ENCODE results near the gene IGFBP4. TPM values are rescaled to one million over a fixed set of nuclear protein-coding genes. Genes with fewer than 3 reads are reported as not detected.

Gene IGFBP4
- total and polyA plus RNA-seq, 11 donors: 103 to 342 (median 133) TPM

DNA sequence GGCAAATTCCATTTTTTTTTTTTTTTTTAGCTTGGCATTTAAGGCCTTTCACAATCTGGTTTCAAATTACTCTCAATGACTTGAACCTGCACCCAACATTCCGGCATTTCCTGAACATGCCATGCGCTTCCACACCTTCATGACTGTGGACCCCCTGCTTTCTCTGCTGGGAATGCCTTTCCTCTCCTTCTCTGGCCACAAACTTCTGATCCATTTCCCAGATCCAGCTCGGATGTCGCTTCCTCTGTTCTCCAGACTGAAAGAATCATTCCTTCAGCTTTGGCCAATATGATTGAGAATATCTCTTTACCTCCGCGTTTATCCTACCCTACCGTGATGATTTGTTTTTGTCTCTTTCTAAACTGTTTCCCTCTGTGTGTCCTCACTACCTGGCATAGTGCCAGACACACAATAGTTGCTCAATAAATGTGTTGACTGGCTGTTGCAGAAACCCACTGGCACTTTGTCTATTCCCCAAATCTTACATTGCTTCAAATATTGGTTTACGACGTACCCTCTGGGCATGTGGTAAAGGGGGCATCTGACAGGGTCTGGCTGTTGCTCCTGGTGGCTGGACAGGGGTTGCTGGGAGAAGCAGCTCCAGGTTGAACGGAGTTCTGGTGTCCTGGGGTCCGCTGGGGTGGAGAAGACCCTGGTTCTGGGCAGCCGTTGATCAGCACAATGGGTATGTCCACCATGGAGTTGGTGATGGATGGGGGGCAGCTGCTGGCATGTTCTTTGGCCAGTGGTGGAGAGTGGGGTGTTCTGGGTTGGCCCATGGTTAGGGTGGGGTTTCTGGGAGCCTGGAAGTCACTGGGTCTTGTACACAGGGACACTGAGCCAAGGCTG is 43.5 kb downstream of the IGFBP4 start:
- peak in 1 of 5 donors; percentile 54 for DNase-seq
- Histone ChIP-seq H3K27ac (peak overlapping the region in 5 of 12 donors; percentile 28 to 82 (median 41)), H3K36me3 (no peaks in the 10 kb centered on the region), H3K27me3 (no peaks in the 10 kb centered on the region), H3K9me3 (no peaks in the 10 kb centered on the region), H3K4me3 (no peak overlapping the region), H3K4me1 (peaks cover 0 to 32% (median 0%) of the 10 kb centered on the region in 12 donors)
- WGBS, 4 donors: 85 to 90% (median 88%) methylated on average over 12 of the region's 12 CpGs
- intact Hi-C loops (cut with DNase I): loop anchor here in 2 of 10 donors (5.0 kb wide), 2 partner anchors 36 to 41 kb away; no protein-coding TSS in a partner anchor
- ATAC-seq: peak in 1 of 4 donors; percentile 5
- no peak for TF ChIP-seq POLR2A (IDR thresholded peaks at IDR 0.05)

GRCh38 chr17:40487371-40488020 is 44.2 kb downstream of the IGFBP4 start:
- H3K27me3 ChIP-seq: no peaks in the 10 kb centered on the region
- H3K4me3 ChIP-seq: no peak overlapping the region
- 75 to 95% (median 90%) methylated on average over 3 to 7 of the region's 7 CpGs for WGBS, 4 donors
- no peak for ATAC-seq
- intact Hi-C loops (cut with DNase I): loop anchor here in 2 of 10 donors (5.0 kb wide), 2 partner anchors 35 to 40 kb away; no protein-coding TSS in a partner anchor
- DNase-seq: peak in 1 of 5 donors; percentile 33
- H3K27ac ChIP-seq: peak overlapping the region in 2 of 12 donors; percentile 74 to 82
- no peak for TF ChIP-seq POLR2A (IDR thresholded peaks at IDR 0.05)
- TF ChIP-seq, protein P1, sequence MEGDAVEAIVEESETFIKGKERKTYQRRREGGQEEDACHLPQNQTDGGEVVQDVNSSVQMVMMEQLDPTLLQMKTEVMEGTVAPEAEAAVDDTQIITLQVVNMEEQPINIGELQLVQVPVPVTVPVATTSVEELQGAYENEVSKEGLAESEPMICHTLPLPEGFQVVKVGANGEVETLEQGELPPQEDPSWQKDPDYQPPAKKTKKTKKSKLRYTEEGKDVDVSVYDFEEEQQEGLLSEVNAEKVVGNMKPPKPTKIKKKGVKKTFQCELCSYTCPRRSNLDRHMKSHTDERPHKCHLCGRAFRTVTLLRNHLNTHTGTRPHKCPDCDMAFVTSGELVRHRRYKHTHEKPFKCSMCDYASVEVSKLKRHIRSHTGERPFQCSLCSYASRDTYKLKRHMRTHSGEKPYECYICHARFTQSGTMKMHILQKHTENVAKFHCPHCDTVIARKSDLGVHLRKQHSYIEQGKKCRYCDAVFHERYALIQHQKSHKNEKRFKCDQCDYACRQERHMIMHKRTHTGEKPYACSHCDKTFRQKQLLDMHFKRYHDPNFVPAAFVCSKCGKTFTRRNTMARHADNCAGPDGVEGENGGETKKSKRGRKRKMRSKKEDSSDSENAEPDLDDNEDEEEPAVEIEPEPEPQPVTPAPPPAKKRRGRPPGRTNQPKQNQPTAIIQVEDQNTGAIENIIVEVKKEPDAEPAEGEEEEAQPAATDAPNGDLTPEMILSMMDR (IDR thresholded peaks at IDR 0.05): no peak
- no peaks in the 10 kb centered on the region for H3K9me3 ChIP-seq
- H3K36me3 ChIP-seq: no peaks in the 10 kb centered on the region
- peaks cover 0 to 32% (median 0%) of the 10 kb centered on the region in 12 donors for H3K4me1 ChIP-seq

GRCh38 chr17:40490289-40490853 is 47.1 kb downstream of the IGFBP4 start:
- intact Hi-C loops (cut with DNase I): no loop called here
- ATAC-seq: peak in 3 of 4 donors; percentile 50 to 71 (median 52)
- DNase-seq: peak in 4 of 5 donors; percentile 46 to 65 (median 56)
- peaks cover 0 to 30% (median 0%) of the 10 kb centered on the region in 12 donors for H3K4me1 ChIP-seq
- H3K9me3 ChIP-seq: no peaks in the 10 kb centered on the region
- TF ChIP-seq, protein P1 (IDR thresholded peaks at IDR 0.05): no peak
- no peak for TF ChIP-seq POLR2A (IDR thresholded peaks at IDR 0.05)
- H3K27ac ChIP-seq: peak overlapping the region in 1 of 12 donors; percentile 82
- H3K36me3 ChIP-seq: no peaks in the 10 kb centered on the region
- WGBS, 4 donors: 55 to 70% (median 59%) methylated on average over 2 to 5 of the region's 5 CpGs
- H3K4me3 ChIP-seq: no peak overlapping the region
- no peaks in the 10 kb centered on the region for H3K27me3 ChIP-seq

- Histone ChIP-seq H3K27ac (peak overlapping the region in 1 of 12 donors; percentile 82), H3K4me3 (no peak overlapping the region), H3K36me3 (no peaks in the 10 kb centered on the region), H3K4me1 (peaks cover 0 to 23% (median 0%) of the 10 kb centered on the region in 12 donors), H3K27me3 (no peaks in the 10 kb centered on the region), H3K9me3 (no peaks in the 10 kb centered on the region)
- ATAC-seq (no peak), DNase-seq (no peak)
- intact Hi-C loops (cut with DNase I): no loop called here
- TF ChIP-seq, protein P1 (IDR thresholded peaks at IDR 0.05): no peak
- TF ChIP-seq POLR2A (IDR thresholded peaks at IDR 0.05): no peak
- 86 to 91% (median 90%) methylated on average over 2 of the region's 2 CpGs for WGBS, 4 donors
Measured at GRCh38 chr17:40490982-40491381, 47.7 kb downstream of the IGFBP4 start.

Data from heart left ventricle (tissue), 16 donors.